GM21515 (cell line): ENCODE measurements around the gene PLPP3.
"Not testable (repeated sequence)": the region's sequence is repeated elsewhere in the genome, so short reads cannot be mapped to it uniquely, and the experiment has no call there.

ENCODE experiments used
- ATAC-seq: cut with Tn5 transposase; IDR thresholded peaks from one replicate; pipeline ENCODE4 v1.9.1; 2021; ENCODE audit not compliant: unreplicated experiment

The PLPP3 gene

DNA sequence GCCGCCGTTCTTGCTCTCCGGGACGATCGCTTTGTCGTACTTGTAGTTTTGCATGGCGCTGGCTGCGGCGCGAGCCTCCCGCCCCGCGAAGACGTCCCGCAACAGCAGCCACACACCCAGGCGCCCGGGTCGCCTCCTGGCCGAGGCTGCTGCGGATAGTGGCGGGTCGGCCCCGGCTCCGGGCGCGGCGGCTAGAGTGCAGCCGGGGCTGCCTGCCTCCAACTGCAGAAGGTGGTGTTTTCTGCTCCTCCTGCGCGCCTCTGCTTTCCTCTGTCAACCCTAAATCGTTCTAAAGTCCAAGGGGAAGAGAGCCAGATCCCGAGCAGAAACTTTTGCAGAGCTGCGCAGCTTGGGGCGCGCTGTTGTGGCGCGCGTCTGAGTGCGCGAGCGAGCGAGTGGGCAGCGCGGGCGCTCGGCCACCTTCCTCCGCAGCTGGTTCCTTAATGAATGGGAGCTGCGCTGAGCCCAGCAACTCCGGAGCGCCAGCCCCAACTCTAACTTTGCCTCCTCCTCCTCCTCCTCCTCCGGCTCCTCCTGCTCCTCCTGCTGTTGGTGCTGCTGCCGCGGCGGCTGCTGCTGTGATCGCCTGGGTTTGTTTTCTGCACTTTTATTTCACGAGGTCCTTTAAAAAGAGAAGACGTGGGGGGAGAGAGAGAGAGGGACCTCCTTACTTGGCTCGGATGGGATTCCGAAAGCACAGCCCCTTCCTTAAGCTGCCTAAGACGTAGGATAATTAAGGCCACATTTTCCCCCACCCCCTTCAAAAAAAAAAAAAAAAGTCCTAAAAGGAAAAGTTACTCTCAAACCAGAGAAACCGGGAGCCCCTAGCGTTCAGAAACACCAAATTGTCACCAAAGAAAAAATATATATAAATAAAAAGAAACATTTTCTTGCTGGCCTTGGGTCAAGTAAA is at the start of gene PLPP3:
Gene PLPP3, minus strand, starts transcription at position 601 of the 913 bp plus-strand sequence. Its CDS starts 547 bp downstream, at position 54.
- no peak for ATAC-seq

- ATAC-seq = no peak
Observed at GRCh38 chr1:56627636-56628039, 48.3 kb upstream of the PLPP3 start.

DNA sequence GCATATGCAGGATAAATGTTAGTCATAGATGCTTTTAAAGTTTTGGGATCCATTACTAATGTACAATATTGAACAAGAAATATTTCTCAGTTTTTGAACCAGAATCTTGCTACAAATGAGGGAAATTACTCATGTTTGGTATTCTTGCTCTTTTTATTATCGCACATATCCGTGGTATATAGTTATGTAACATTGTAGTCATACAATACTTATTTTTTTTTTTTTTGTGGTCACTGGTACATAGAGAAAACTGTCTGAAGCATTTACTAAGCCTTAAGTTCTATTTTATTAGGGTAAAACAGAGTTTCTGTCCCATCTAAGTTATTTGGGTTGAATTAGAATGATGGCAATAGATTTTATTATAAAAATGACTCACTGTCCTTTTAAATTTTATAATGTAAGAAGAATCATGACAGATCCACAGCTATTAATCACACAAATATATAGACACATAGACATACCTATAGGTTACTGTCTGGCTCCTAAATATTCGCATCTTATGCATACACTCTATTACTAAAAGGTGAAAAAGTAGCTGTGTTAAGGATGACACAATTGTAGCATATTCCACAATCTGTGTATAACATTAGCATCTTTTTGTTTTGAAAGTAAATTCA is 47.8 kb upstream of the PLPP3 start:
- no peak for ATAC-seq

DNA sequence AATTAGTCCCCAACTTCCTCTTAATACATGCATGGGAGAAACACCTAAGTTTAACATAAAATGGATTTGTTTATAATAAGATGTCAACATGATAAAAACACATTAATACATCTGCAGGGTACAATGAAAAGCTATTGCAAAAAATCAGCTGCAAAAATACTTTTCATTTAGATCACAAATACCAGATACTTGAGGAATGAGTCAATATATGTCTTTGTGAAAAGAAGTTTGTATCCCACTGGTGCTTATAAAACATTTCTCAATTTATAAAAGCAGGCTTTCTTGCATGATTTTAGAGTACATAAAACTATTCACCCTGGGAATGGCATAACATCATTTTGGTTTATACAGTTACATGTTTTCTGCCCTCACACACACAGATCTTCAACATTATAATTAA is 47.2 kb upstream of the PLPP3 start:
- no peak for ATAC-seq

- ATAC-seq = no peak
Observed at GRCh38 chr1:56625819-56626440, 46.6 kb upstream of the PLPP3 start.

- ATAC-seq = no peak
Observed at GRCh38 chr1:56617141-56617540, 37.8 kb upstream of the PLPP3 start.

DNA sequence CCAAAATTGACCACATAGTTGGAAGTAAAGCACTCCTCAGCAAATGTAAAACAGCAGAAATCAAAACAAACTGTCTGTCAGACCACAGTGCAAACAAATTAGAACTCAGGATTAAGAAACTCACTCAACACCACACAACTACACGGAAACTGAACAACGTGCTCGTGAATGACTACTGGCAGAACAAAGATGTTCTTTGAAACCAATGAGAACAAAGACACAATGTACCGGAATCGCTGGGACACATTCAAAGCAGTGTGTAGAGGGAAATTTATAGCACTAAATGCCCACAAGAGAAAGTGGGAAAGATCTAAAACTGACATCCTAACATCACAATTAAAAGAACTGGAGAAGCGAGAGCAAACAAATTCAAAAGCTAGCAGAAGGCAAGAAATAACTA is 31.4 kb upstream of the PLPP3 start:
- not testable (repeated sequence) for ATAC-seq

DNA sequence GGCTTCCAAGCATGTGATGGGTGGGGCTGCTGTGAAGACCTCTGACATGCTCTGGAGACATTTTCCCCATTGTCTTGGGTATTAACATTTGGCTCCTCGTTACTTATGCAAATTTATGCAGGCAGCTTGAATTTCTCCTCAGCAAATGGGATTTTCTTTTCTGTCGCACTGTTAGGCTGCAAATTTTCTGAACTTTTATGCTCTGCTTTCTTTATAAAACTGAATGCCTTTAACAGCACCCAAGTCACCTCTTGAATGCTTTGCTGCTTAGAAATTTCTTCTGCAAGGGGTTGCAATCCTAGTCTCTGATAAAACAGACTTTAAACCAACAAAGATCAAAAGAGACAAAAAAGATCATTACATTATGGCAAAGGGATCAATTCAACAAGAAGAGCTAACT is 30.7 kb upstream of the PLPP3 start:
- not testable (repeated sequence) for ATAC-seq

GRCh38 chr1:56595397-56596191 is 16.2 kb upstream of the PLPP3 start:
- not testable (repeated sequence) for ATAC-seq

GRCh38 chr1:56591909-56592308 is 12.5 kb upstream of the PLPP3 start:
- ATAC-seq = no peak

GRCh38 chr1:56590520-56591011 is 11.2 kb upstream of the PLPP3 start:
- no peak for ATAC-seq

GRCh38 chr1:56589369-56589768 is 10.0 kb upstream of the PLPP3 start:
- no peak for ATAC-seq

GRCh38 chr1:56586502-56586901 is 7.1 kb upstream of the PLPP3 start:
- ATAC-seq = no peak

DNA sequence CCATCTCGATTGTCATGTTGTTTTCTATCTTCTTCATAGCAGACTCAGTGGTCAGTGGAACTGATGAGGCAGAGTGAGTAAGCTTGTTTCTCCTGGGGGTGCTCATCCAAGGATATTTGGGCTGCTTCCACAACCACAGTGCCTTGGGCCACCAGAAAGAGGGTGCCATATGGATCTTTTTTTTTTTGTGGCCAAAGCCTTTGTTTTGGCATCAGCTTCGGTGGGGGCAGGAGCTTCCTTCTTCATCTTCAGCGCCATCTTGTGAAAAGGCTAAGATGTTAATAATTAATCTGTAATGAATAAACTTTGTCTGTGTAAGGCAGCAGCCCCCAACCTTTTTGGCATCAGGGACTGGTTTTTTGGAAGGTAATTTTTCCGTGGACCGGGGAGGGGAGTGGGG is 6.6 kb upstream of the PLPP3 start:
- ATAC-seq = no peak

- no peak for ATAC-seq
Observed at GRCh38 chr1:56584910-56585528, 5.7 kb upstream of the PLPP3 start.

DNA sequence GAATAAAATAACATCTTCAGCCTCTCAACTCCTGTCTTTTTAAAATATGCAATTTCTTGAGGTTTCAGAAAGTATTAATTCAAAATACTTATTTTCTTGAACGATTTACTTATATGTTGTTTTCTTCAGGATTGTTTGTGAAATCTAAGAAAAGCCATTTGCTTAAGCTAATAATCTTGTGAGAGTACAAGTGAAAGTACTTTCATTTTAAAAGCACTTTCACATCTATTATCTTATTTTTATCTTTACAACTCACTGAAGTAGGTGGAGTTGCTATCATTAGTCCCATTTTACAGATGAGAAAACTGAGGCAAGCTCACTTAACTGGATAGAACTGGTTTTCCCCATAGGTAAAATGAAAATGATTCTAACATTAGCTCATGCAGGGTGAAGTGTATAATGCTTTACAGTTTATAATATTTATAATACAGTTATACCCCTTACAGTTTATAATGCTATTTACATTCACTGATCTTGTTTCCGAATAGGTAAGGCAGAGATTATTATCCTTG is 4.7 kb upstream of the PLPP3 start:
- no peak for ATAC-seq

DNA sequence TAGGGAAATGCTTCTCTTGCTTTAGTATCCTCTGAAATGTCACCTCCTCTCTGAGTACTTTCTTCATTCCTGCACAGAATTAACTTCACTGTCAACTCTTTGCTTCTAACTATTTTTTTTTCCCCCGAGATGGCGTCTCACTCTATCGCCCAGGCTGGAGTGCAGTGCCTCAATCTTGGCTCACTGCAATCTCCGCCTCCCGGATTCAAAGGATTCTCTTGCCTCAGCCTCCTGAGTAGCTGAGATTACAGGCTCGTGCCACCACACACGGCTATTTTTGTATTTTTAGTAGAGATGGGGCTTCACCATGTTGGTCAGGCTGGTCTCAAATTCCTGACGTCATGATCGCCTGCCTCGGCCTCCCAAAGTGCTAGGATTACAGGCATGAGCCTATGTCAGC is 1.4 kb upstream of the PLPP3 start:
- no peak for ATAC-seq

DNA sequence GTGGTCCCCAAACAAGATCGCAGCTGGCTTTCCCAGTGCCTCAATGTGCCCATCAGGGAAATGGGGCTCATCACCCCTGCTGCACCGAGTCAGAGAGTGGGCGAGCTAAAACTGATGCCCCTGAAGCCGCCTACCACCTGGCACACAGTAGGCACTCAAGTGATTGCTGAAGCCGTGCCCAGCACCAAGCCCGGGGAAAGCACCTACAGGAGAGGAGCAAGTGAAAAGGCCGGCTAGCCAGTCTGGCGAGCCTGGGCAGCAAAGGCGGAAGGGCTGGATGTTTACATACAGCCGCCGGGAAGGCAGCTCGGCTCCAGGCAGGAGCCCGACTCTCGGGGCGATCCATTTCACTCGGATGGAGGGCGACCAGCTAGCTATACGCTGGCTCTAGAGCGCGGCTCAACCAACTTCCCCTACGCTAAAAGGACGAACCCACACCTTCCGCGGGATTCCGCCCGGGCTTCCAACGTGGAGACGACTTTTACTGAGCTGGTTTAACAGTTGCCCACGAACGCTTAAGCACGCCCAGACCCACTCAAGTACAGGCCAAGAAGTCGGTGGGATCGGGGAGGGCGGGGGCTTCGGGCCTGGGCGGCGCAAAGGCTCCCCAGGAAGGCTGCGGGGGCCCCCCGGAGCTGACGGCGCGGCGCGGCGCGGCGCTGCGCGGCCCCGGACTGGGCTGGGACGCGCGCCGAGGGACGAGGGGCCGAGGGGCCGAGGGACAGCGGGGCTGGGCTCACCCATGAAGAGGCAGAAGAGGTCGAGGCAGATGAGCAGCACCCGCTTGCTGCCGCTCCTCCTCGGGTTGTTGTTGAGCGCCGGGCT is 1.0 kb downstream of the PLPP3 start:
- ATAC-seq = no peak

- ATAC-seq = no peak
Observed at GRCh38 chr1:56577406-56578137, 1.8 kb downstream of the PLPP3 start.
